IPS DF 6.9 (cell line): ENCODE data around the gene TRABD2B.

Experiments
- DNase-seq: peaks from one replicate; pipeline ENCODE4 v3.0.0-alpha.2; 2013; ENCODE audit warnings: low read depth, low spot score
- H3K27ac ChIP-seq: one replicate; pipeline ENCODE4 v1.5.1; 2013; ENCODE audit warnings: low read length, control low read depth
- H3K27me3 ChIP-seq: 2 replicates; pipeline ENCODE4 v1.6.1; 2013; ENCODE audit warnings: mild to moderate bottlenecking, low read length; ENCODE audit not compliant: control insufficient read depth, insufficient read depth
- H3K36me3 ChIP-seq: 2 replicates; pipeline ENCODE4 v1.6.1; 2013; ENCODE audit warnings: low read length; ENCODE audit not compliant: control insufficient read depth, insufficient read depth
- H3K4me1 ChIP-seq: 2 replicates; pipeline ENCODE4 v1.6.1; 2013; ENCODE audit warnings: low read length; ENCODE audit not compliant: control insufficient read depth, insufficient read depth
- H3K4me3 ChIP-seq: 2 replicates; pipeline ENCODE4 v1.5.1; 2013; ENCODE audit warnings: mild to moderate bottlenecking, low read length
- H3K9me3 ChIP-seq: 2 replicates; pipeline ENCODE4 v1.6.1; 2013; ENCODE audit warnings: low read length, inconsistent platforms; ENCODE audit not compliant: control insufficient read depth, insufficient read depth
- WGBS: extraction: QIAGEN DNeasy Blood & Tissue Kit; methylation state at CpG from one replicate; pipeline ENCODE4 v1.1.7; 2013; ENCODE audit warnings: mixed read lengths, missing lambda C conversion rate; ENCODE audit not compliant: insufficient read length, insufficient coverage; 5-methylcytosine and 5-hydroxymethylcytosine counted together

TRABD2B gene

DNA sequence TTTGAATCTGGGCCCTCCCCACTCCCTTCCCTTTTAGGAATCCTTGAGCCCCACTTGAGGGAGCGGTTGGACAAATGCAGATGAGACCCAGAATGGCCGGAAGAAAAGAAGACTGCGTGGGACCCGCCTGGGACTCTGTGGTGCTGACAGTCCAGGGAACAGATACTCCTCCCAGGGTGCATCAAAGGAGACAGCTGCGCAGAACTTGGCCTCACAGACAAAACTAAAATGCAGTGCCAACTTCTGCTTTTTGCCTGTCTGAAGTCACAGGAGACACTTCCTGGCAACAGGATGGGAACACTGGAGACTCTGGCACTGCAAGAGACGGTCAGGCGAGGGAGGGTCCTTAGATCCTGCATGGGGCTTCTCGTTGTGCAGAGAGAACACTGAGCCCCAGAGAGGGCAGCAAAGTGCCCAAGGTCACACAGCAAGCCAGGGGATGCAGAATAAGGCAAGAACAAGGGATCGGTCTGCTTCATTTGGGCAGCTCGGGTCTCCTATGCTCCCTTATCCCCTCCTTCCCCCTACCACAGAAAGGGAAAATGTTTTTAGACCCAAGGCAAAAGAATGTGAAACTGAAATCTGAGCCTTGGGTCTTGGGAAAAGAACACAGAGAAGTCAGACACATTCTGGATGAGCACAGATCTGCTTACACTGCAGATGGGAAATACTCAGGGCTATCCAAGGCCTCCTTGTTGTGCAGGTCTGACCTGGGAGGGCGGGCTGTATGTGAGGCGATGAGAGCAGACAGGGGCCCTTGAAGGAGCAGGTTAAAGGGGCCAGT is 182.4 kb downstream of the TRABD2B start:
- H3K36me3 ChIP-seq: no peaks in the 10 kb centered on the region
- H3K9me3 ChIP-seq: no peaks in the 10 kb centered on the region
- DNase-seq: no peak
- H3K27ac ChIP-seq: no peak overlapping the region
- H3K4me3 ChIP-seq: no peak overlapping the region
- H3K4me1 ChIP-seq: no peaks in the 10 kb centered on the region; the same call in 1 of the 2 replicates
- no CpG with 5 or more reads among the region's 12 CpGs for whole genome bisulfite sequencing
- no peaks in the 10 kb centered on the region for H3K27me3 ChIP-seq

GRCh38 chr1:47813970-47814369 is 183.2 kb downstream of the TRABD2B start:
- Histone ChIP-seq H3K4me1 (no peaks in the 10 kb centered on the region; the same call in 1 of the 2 replicates), H3K27ac (no peak overlapping the region), H3K9me3 (no peaks in the 10 kb centered on the region), H3K4me3 (no peak overlapping the region), H3K27me3 (no peaks in the 10 kb centered on the region), H3K36me3 (no peaks in the 10 kb centered on the region)
- DNase-seq: no peak
- WGBS: no CpG with 5 or more reads among the region's 5 CpGs

DNA sequence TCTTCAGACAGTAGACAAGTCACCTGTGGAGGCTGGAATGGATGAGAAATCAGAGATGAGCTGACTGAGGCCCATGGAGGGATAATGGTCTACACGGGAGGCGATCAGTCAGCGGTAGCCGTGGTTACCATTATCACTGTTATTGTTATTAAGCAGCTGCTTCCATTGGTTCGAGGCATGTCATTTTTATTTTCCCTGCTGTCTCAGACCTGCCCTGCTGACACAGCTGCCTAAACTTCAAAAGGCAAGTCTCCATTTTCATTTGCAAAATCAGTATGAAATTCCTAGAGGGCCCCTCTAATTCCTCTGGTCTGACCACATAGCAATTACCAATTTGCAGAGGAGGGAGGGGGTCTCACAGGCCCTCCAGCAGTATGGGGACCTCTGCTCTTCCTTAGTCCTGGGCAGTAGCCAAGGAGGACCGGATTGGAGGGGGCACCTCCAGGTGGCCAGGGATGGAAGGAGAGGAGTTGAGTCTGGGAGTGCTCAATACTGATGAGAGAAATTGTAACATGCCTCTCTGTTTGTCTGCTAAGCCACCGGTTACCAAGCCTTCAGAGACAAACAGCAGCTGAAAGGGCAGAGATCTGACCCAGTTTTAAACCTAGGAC is 184.2 kb downstream of the TRABD2B start:
- no peak overlapping the region for H3K27ac ChIP-seq
- no peak for DNase-seq
- H3K4me3 ChIP-seq: no peak overlapping the region
- no peaks in the 10 kb centered on the region for H3K9me3 ChIP-seq
- no CpG with 5 or more reads among the region's 7 CpGs for WGBS
- no peaks in the 10 kb centered on the region for H3K36me3 ChIP-seq
- H3K4me1 ChIP-seq: no peaks in the 10 kb centered on the region; the same call in 1 of the 2 replicates
- no peaks in the 10 kb centered on the region for H3K27me3 ChIP-seq

- H3K36me3 ChIP-seq: no peaks in the 10 kb centered on the region
- H3K4me1 ChIP-seq: no peaks in the 10 kb centered on the region; the same call in 1 of the 2 replicates
- no CpG with 5 or more reads among the region's 9 CpGs for WGBS
Measured at GRCh38 chr1:47810964-47811682, 186.1 kb downstream of the TRABD2B start.

DNA sequence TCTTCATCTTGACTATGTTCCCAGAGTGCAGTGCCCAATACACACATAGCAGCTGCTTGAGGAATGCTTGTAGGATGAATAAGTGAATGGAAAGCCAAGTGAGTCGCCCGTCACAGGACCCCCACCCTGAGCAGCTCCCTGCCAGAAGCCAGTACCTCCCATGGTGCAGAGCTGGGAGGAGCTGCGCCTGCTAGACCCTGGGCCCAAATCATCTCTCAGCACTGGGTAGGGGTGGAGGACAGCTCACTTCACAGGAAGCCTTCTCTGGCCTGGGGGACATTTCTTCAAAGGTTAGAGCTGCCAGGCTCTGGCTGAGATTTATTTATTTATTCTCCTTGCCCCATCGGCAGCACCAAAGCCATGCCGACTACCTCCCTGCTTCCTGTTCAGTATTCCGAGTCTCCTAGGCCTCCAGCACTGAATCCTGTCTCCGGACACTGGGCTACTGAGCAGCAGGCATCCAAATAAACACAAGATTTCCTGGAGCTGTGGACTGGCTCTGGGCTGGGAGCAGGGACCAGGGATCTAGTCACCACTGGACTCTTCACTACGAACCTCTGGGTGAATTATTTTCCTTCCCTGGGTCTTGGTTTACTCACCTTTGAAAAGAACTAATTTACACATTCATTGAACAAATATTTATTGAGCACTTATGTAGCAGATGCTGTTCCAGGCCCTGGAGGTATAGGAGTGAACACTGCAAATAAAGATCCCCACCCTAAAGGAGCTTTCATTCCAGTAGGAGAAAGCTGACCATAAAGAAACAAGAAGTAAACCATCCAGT is 187.7 kb downstream of the TRABD2B start:
- no peak for DNase-seq
- H3K27me3 ChIP-seq: no peaks in the 10 kb centered on the region
- no peak overlapping the region for H3K27ac ChIP-seq
- H3K4me1 ChIP-seq: no peaks in the 10 kb centered on the region; the same call in 1 of the 2 replicates
- no peak overlapping the region for H3K4me3 ChIP-seq
- no peaks in the 10 kb centered on the region for H3K36me3 ChIP-seq
- H3K9me3 ChIP-seq: no peaks in the 10 kb centered on the region
- WGBS: no CpG with 5 or more reads among the region's 8 CpGs

More at GRCh38 chr1:47810964-47811682, 186.1 kb downstream of the TRABD2B start:
- no peak for DNase-seq
- no peaks in the 10 kb centered on the region for H3K27me3 ChIP-seq
- no peak overlapping the region for H3K4me3 ChIP-seq
- no peaks in the 10 kb centered on the region for H3K9me3 ChIP-seq
- H3K27ac ChIP-seq: no peak overlapping the region

- no peak for DNase-seq
- whole genome bisulfite sequencing: no CpG with 5 or more reads among the region's 2 CpGs
- H3K27me3 ChIP-seq: no peaks in the 10 kb centered on the region
- no peaks in the 10 kb centered on the region for H3K9me3 ChIP-seq
- H3K27ac ChIP-seq: no peak overlapping the region
- no peaks in the 10 kb centered on the region for H3K36me3 ChIP-seq
- H3K4me1 ChIP-seq: no peaks in the 10 kb centered on the region; the same call in 1 of the 2 replicates
- no peak overlapping the region for H3K4me3 ChIP-seq
Measured at GRCh38 chr1:47808612-47809011, 188.6 kb downstream of the TRABD2B start.

DNA sequence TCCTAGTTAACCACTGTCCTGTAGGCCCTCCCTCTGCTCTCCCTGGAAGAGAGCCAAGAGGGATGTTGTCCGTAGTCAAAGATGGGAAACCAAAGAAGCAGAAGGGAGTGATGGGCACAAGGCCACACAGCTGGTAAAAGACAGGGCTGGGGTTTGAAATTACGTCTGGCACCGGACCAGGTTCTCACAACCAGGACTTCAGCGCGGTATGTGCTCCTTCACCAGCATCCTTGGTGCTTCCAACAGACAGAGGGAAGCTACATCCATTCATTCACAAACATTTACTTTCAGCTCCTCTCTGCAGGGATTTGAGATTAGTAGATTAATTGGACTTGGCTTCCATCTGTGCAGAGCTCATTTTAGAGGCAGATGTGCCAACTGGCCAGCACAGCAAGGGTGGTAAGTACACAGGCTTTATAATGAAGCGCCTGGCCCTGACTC is 191.2 kb downstream of the TRABD2B start:
- Histone ChIP-seq H3K27ac (no peak overlapping the region), H3K4me1 (no peaks in the 10 kb centered on the region; the same call in 1 of the 2 replicates), H3K9me3 (no peaks in the 10 kb centered on the region), H3K36me3 (no peaks in the 10 kb centered on the region), H3K4me3 (no peak overlapping the region), H3K27me3 (no peaks in the 10 kb centered on the region)
- no peak for DNase-seq
- WGBS: no CpG with 5 or more reads among the region's 6 CpGs

- Histone ChIP-seq H3K4me3 (no peak overlapping the region), H3K27me3 (no peaks in the 10 kb centered on the region), H3K4me1 (no peaks in the 10 kb centered on the region), H3K27ac (no peak overlapping the region), H3K9me3 (no peaks in the 10 kb centered on the region), H3K36me3 (no peaks in the 10 kb centered on the region)
- DNase-seq: no peak
Measured at GRCh38 chr1:47805018-47805417, 192.2 kb downstream of the TRABD2B start.

- Histone ChIP-seq H3K9me3 (no peaks in the 10 kb centered on the region), H3K4me3 (no peak overlapping the region), H3K36me3 (no peaks in the 10 kb centered on the region), H3K4me1 (no peaks in the 10 kb centered on the region), H3K27me3 (no peaks in the 10 kb centered on the region), H3K27ac (no peak overlapping the region)
- WGBS: no CpG with 5 or more reads among the region's 13 CpGs
- no peak for DNase-seq
Measured at GRCh38 chr1:47803815-47804501, 193.2 kb downstream of the TRABD2B start.
